Amygdala (tissue), 56 donors: ENCODE data around the gene IFITM1.
A peak's percentile ranks its signal among the peaks of the same experiment; 100 is the strongest.
"Not testable (repeated sequence)": the region's sequence is repeated elsewhere in the genome, so short reads cannot be mapped to it uniquely, and the experiment has no call there.

Source experiments
- DNase-seq, 56 donors: peaks; one replicate each; lab custom pipeline; 2025; lab: John Stamatoyannopoulos, UW

Gene IFITM1

DNA sequence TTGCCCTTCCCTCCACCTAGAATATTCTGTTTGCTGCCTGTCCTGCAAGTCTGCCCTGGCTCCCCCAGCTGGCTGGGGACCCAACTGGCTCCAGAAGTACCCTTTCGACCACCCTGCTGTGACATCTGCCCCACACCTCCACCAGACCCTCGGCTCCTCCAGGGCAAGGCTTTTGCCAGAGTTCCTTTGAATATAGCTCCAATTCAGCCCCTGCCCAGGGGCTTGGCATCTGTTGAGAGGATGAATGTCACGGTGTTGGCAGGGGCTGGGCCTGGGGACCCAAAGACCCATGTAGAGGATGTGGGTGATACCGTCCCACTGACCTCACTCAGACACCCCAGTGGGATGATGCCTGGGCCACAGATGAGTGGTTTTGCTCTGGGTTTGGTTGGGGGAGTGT is 31.7 kb upstream of the IFITM1 start:
- DNase-seq, result no peak

GRCh38 chr11:282630-283360 is 31.0 kb upstream of the IFITM1 start:
- no peak for DNase-seq

- DNase-seq, result no peak
Observed at GRCh38 chr11:283405-284104, 30.3 kb upstream of the IFITM1 start.

DNA sequence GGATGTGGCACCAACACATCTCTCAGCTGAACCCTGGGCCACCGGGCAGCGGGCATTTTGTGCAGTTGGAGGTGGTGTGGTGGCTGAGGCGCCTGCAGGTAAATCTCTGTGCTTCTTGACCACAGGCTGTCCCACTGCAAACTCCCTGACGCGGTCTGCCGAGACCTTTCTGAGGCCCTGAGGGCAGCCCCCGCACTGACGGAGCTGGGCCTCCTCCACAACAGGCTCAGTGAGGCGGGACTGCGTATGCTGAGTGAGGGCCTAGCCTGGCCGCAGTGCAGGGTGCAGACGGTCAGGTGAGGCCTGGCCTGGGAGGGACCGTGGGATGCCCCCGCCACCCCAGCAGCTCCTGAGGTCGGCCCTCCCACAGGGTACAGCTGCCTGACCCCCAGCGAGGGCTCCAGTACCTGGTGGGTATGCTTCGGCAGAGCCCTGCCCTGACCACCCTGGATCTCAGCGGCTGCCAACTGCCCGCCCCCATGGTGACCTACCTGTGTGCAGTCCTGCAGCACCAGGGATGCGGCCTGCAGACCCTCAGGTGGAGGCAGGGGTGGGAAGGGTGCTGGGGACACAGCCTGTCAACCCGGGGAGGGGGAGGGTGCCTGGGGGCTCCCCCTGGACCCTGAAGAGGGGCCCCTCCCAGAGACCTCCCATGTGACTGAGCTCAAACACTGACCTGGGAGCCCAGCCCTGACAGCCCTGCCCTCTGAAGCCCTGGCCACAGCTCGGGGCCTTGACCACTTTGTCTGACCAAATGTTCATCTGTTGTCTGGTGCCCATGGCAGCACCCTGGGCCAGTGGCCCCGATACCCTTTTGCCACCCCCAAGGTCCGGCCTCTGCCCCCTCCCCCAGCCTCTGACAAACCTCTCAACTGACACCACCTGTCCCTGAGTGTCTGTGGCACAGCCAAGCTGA is 29.5 kb upstream of the IFITM1 start:
- no peak for DNase-seq

GRCh38 chr11:285021-285893 is 28.6 kb upstream of the IFITM1 start:
- DNase-seq, result no peak

- no peak for DNase-seq
Observed at GRCh38 chr11:285894-286220, 28.0 kb upstream of the IFITM1 start.

DNA sequence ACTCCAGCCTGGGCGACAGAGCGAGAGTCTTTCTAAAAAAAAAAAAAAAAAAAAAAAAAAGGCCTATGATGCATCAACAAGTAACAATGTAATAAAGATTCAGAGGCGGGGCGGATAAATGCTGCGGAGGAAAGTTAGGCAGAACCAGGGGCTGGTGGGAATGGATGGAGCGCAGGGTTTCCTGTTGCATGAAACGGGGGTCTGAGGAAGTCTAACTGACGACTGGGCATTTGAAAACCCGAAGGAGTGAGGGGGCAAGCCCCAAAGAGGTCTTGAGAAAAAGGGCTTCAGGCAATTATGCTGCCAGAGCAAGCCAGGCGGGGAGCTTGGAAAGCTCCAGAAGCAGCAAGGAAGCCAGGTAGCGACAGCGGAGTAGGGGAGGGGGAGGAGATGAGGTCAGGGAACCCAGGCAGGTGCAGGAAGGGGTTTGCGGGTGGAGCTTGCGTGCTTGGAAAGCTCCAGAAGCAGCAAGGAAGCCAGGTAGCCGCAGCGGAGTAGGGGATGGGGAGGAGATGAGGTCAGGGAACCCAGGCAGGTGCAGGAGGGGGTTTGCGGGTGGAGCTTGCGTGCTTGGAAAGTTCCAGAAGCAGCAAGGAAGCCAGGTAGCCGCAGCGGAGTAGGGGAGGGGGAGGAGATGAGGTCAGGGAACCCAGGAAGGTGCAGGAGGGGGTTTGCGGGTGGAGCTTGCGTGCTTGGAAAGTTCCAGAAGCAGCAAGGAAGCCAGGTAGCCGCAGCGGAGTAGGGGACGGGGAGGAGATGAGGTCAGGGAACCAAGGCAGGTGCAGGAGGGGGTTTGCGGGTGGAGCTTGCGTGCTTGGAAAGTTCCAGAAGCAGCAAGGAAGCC is 26.6 kb upstream of the IFITM1 start:
- not testable (repeated sequence) for DNase-seq

DNA sequence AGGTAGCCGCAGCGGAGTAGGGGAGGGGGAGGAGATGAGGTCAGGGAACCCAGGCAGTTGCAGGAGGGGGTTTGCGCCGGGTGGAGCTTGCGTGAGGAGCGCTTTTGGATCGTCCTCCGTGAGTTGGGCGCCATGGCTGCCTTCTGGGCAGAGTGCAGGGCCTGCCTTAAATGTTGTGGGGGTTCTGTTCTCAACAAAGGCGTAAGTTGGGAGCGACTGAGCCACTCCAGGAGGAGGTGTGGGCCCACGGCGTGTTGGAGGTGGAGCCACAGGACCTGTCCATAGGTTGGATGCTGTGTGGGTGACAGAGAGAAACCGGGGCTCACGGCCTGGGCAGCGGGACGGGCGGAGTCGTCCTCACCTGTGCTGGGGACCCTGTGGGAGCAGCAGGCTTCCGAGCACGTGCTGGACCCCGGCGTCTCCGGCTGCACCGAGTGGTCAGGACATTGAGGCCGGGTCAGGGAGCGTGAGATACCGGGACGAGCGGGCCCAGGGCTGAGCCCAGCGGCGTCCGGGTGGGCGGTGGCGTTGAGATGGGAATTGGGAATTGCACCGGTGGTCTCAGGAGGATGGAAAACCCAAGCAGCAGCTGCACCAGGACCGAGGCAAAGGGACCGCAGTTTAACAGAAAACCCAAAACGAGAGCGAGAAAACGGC is 25.9 kb upstream of the IFITM1 start:
- DNase-seq, result no peak

- peak in 3 of 56 donors; percentile 34 to 50 (median 38) for DNase-seq
Observed at GRCh38 chr11:288478-289397, 25.1 kb upstream of the IFITM1 start, which contains the start of gene PGGHG. Gene PGGHG (plus strand): TSS chr11:289126. CDS start chr11:289817, 691 bp downstream.

GRCh38 chr11:289398-289711 is 24.5 kb upstream of the IFITM1 start:
- no peak for DNase-seq

DNA sequence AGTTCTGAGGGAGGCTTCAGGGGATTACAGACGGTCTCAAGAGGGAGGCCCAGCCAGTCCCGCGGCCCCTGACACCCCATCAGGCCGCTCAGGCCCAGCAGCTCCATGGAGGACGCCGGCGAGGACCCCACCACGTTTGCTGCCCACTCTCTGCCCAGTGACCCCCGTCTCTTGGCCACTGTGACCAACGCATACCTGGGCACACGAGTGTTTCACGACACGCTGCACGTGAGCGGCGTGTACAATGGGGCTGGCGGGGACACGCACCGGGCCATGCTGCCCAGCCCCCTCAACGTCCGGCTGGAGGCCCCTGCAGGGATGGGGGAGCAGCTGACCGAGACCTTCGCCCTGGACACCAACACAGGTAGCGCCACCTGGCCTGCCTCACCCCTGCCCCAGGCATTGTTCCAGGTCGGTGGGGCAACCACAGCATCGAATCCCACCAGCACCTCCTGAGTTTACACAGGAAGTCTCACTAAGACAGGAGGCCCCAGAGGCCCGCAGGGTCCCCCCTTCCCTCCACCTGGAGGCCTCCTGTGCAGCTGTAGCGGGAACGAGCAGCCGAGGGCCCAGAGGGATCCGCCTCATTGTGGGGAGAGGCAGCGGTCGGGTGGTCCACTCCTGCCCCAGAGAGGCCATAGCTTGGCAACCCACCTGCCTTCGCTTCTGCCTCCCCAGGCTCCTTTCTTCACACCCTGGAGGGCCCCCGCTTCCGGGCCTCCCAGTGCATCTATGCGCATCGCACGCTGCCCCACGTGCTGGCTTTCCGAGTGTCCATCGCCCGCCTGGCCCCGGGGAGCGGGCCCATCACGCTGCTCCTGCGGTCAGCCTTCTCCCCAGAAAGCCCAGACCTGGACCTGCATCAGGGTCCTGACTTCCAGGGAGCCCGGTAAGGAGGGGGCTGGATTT is 23.9 kb upstream of the IFITM1 start:
- DNase-seq, result no peak

- no peak for DNase-seq
Observed at GRCh38 chr11:290621-291231, 23.1 kb upstream of the IFITM1 start.

- no peak for DNase-seq
Observed at GRCh38 chr11:291281-292210, 22.3 kb upstream of the IFITM1 start.

GRCh38 chr11:292211-293121 is 21.4 kb upstream of the IFITM1 start:
- no peak for DNase-seq
